Uterus (tissue), 4 donors: ENCODE measurements around the gene CC2D1A. TPM values are rescaled to one million over a fixed set of nuclear protein-coding genes. Genes with fewer than 3 reads are reported as not detected.

Experiments
- DNase-seq, 2 donors: peaks; one replicate each; pipeline ENCODE4 v3.0.0-alpha.2; 2019 to 2020
- H3K27ac ChIP-seq, 2 donors: fragments of 200-600 bp; sonication (generic); 1 replicate in 1 of 2; 2 replicates in 1 of 2; pipeline ENCODE4 v1.5.1; 2016 to 2018
- H3K27me3 ChIP-seq, 2 donors: fragments of 200-600 bp; sonication (generic); one replicate each; pipeline ENCODE4 v1.5.1; 2018 to 2019; ENCODE audit warnings: control low read depth in 1 of 2
- H3K36me3 ChIP-seq, 2 donors: fragments of 200-600 bp; sonication (generic); one replicate each; pipeline ENCODE4 v1.5.1; 2019; ENCODE audit warnings: control low read depth in 1 of 2
- H3K4me1 ChIP-seq, 2 donors: fragments of 200-600 bp; sonication (generic); one replicate each; pipeline ENCODE4 v1.5.1; 2018 to 2019; ENCODE audit warnings: control low read depth in 1 of 2
- H3K4me3 ChIP-seq, 2 donors: fragments of 200-600 bp; sonication (generic); 1 replicate in 1 of 2; 2 replicates in 1 of 2; pipeline ENCODE4 v1.5.1; 2018 to 2019; ENCODE audit warnings: mild to moderate bottlenecking in 1 of 2
- H3K9me3 ChIP-seq, 2 donors: fragments of 200-600 bp; sonication (generic); one replicate each; pipeline ENCODE4 v1.5.1; 2019; ENCODE audit warnings: control low read depth in 1 of 2
- POLR2A ChIP-seq, 2 donors: fragments of 450-650 bp; IDR thresholded peaks; one replicate each; pipeline ENCODE4 v1.6.1; 2016; ENCODE audit warnings: antibody characterized with exemption in 2 of 2, mild to moderate bottlenecking in 1 of 2, moderate library complexity in 1 of 2
- intact Hi-C: fragments of 100-400 bp; cut with DNase I; formaldehyde crosslinking; loops from one replicate; pipeline ENCODE4 v1.15.1; 2023; ENCODE audit warnings: low total_unique reads
- total RNA-seq, 4 donors: library from RNA; depleted of rRNA in 3 of 4; stranded (reverse); fragments of >200 nt in 3 of 4; gene quantifications; one replicate each; pipeline versions ENCODE4 v1.1.0 to v1.2.4, GENCODE V29; 2014 to 2023
- TF ChIP-seq, protein P1 (sequence below), 4 experiments: fragments of 200-600 bp in 2 of 4; fragments of 450-650 bp in 2 of 4; sonication (generic) in 2 of 4; IDR thresholded peaks; one replicate each; pipeline ENCODE4 v1.5.1; 2016 to 2019; ENCODE audit warnings: antibody characterized with exemption in 4 of 4, mild to moderate bottlenecking in 2 of 4, moderate library complexity in 1 of 4
- donor health status: DM: yes; HTN: yes; CAD: no.

CC2D1A gene
- total RNA-seq, 4 donors from 2014 or later: 3.2 to 44.4 (median 13.2) TPM

DNA sequence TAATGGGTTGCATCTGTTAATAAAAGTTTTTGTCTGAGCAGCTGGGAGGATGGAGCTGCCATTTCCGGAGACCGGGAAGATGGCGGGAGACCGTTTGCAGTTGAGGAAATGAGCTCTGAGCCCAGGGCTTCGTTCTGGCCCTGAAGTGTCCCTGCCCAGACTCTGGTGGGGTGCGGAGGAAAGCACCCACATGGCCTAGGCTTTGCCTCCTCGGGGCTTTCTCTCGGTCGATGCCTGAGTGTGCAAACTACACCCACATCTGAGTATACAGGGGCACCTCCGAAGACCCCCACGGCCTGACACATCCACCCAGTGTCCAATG, 44.6 kb upstream of the CC2D1A start:
- H3K9me3 ChIP-seq: no peaks in the 10 kb centered on the region
- no peaks in the 10 kb centered on the region for H3K27me3 ChIP-seq
- H3K27ac ChIP-seq: peak overlapping the region; percentile 86 to 96
- H3K36me3 ChIP-seq: no peaks in the 10 kb centered on the region
- intact Hi-C loops: loop anchor here (10.0 kb wide), 1 partner anchor 267 kb away; no protein-coding TSS in a partner anchor
- TF ChIP-seq, protein P1, sequence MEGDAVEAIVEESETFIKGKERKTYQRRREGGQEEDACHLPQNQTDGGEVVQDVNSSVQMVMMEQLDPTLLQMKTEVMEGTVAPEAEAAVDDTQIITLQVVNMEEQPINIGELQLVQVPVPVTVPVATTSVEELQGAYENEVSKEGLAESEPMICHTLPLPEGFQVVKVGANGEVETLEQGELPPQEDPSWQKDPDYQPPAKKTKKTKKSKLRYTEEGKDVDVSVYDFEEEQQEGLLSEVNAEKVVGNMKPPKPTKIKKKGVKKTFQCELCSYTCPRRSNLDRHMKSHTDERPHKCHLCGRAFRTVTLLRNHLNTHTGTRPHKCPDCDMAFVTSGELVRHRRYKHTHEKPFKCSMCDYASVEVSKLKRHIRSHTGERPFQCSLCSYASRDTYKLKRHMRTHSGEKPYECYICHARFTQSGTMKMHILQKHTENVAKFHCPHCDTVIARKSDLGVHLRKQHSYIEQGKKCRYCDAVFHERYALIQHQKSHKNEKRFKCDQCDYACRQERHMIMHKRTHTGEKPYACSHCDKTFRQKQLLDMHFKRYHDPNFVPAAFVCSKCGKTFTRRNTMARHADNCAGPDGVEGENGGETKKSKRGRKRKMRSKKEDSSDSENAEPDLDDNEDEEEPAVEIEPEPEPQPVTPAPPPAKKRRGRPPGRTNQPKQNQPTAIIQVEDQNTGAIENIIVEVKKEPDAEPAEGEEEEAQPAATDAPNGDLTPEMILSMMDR (IDR thresholded peaks at IDR 0.05): no peak
- no peak for TF ChIP-seq POLR2A (IDR thresholded peaks at IDR 0.05)
- H3K4me3 ChIP-seq: peak overlapping the region; percentile 27 to 31
- DNase-seq: no peak
- peaks cover 0 to 12% of the 10 kb centered on the region in 2 donors for H3K4me1 ChIP-seq

DNA sequence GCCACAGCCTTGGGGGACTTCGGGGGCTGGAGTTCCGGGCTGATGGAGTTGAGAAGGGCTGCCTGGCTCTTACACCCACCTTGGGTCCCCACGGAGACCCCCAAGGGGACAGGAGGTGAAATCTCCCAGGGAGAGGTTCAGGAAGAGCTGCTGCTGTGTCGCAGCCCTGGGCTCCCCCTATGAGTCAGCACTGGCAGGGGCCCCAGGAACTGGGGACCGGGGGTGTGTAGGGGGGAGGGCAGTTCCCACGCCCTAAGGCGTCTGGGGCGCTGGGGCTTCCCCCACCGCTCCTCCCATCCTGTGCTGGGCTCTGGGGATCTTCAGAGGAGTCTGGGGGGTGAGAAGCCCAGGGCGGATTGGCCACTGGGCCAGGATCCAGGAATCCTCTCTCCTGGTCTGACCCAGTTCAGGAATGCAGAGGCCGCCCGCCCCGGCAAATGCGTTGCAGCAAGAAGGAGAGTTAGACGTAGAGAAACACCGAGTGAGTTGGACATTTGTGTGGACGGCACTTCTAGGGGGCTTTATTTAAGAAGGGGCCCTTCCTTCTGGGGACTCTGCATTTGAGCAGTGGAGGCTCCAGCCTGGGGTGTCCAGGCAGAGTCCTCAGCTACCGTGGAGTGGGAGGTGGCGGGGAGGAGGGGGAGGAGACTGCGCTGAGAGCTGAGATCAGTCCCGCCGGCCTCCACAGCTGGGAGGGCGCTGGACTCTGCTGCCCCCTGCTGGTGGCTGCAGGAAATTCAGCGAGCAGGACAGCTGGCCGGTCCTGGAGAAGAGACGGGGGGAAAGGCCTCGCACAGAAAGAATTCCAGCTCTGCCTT, 44.1 kb upstream of the CC2D1A start:
- TF ChIP-seq POLR2A (IDR thresholded peaks at IDR 0.05): peak in 1 of 2 donors; percentile 50
- TF ChIP-seq, protein P1 (IDR thresholded peaks at IDR 0.05): peak; percentile 95 to 99 (median 98)
- Histone ChIP-seq H3K4me1 (peaks cover 0 to 12% of the 10 kb centered on the region in 2 donors), H3K9me3 (no peaks in the 10 kb centered on the region), H3K4me3 (peak overlapping the region; percentile 27 to 31), H3K27me3 (no peaks in the 10 kb centered on the region), H3K27ac (peak overlapping the region; percentile 86 to 96), H3K36me3 (no peaks in the 10 kb centered on the region)
- intact Hi-C loops: loop anchor here (10.0 kb wide), 1 partner anchor 267 kb away; no protein-coding TSS in a partner anchor
- DNase-seq: peak; percentile 95 to 97

DNA sequence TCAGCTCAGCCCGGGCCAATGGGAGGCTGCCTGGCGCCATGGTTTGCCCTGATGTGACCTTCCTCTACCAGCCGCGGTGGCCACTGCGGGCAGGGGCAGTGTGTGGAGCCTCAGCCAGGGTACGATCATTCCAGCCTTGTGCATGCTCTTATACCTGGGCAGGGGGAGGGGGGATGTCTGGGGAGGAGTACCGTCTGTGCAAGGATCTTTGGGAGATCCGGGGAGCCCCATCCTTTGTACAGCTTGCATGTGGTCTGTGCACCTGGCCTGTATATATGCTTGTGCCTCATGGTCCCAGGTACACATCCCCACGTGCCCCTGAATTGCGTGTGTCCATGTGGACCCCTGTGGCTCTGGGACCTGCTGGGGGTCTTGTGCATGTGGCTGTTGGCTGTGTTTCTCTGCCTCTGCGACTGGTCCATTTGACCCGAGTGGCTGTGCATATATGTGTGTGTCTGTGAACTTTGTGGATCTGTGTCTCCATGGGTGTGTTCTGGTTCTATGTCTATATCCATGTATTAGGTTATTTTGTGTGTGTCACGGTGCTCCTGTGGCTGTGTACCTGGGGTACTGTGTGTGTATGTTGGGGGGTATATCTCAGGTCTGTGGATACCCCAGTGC, 41.8 kb upstream of the CC2D1A start:
- peak overlapping the region; percentile 60 to 73 for H3K27ac ChIP-seq
- H3K4me3 ChIP-seq: no peak overlapping the region

DNA sequence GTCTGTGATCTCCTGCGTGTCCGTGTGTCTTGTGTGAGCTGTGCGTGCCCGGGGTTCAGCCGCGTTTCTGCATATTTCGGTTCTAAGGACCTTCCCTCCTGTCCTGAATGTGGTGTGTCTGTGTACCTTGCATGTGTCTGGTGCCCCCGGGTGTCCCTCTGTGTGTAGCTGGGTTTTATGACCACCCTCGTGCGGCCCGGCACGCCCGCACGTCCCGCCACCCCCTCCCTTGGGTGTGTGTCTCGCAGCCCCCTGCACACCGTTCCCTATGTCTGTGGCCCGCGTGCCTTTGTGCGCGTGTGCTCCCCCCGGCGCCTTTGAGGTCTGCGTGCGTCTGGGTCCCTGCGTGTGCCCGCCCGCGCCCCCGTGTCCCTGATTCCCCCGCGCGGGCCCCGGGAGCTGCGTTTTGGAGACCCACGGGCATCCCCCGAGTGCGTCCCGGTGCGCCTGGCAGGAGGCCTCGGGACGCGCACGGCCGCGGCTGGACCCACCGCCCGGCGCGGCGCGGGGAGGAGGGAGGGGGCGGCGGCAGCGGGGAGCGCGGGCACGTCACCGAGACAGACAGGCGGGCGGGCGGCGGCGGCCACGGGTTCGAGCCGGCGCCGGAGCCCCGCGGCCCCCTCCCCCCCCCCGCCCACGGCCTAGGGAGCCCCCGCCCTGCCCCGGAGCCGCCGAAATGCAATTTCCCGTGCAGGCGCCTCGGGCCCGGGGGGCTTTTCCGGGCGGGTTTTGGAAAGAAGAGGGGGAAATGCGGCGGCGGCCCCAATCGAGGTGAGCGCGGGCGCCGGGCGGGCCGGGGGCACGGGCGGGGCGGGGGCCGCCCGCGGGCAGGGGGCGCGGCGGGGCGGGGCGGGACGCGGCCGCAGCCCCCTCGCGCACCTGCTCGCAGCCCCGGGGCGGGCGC, 41.1 kb upstream of the CC2D1A start:
- intact Hi-C loops: loop anchor here (10.0 kb wide), 1 partner anchor 270 kb away; no protein-coding TSS in a partner anchor
- DNase-seq: no peak
- H3K27ac ChIP-seq: peak overlapping the region; percentile 60 to 73
- peak overlapping the region; percentile 37 to 64 for H3K4me3 ChIP-seq
- no peaks in the 10 kb centered on the region for H3K9me3 ChIP-seq
- no peaks in the 10 kb centered on the region for H3K36me3 ChIP-seq
- TF ChIP-seq POLR2A (IDR thresholded peaks at IDR 0.05): no peak
- TF ChIP-seq, protein P1 (IDR thresholded peaks at IDR 0.05): no peak
- no peaks in the 10 kb centered on the region for H3K27me3 ChIP-seq
- H3K4me1 ChIP-seq: peaks cover 0 to 12% of the 10 kb centered on the region in 2 donors

More for the DNA sequence above, 41.8 kb upstream of the CC2D1A start:
- Histone ChIP-seq H3K36me3 (no peaks in the 10 kb centered on the region), H3K4me1 (peaks cover 0 to 12% of the 10 kb centered on the region in 2 donors), H3K9me3 (no peaks in the 10 kb centered on the region), H3K27me3 (no peaks in the 10 kb centered on the region)
- no peak for DNase-seq
- intact Hi-C loops: loop anchor here (10.0 kb wide), 1 partner anchor 269 kb away; no protein-coding TSS in a partner anchor
- TF ChIP-seq, protein P1 (IDR thresholded peaks at IDR 0.05): no peak
- TF ChIP-seq POLR2A (IDR thresholded peaks at IDR 0.05): no peak
